IPS DF 6.9 (cell line): ENCODE measurements around the gene AQP10.
"Not testable (repeated sequence)": the region's sequence is repeated elsewhere in the genome, so short reads cannot be mapped to it uniquely, and the experiment has no call there.

Experiments used
- DNase-seq: peaks from one replicate; pipeline ENCODE4 v3.0.0-alpha.2; 2013; ENCODE audit warnings: low read depth, low spot score
- H3K27ac ChIP-seq: one replicate; pipeline ENCODE4 v1.5.1; 2013; ENCODE audit warnings: low read length, control low read depth
- H3K27me3 ChIP-seq: 2 replicates; pipeline ENCODE4 v1.6.1; 2013; ENCODE audit warnings: mild to moderate bottlenecking, low read length; ENCODE audit not compliant: control insufficient read depth, insufficient read depth
- H3K36me3 ChIP-seq: 2 replicates; pipeline ENCODE4 v1.6.1; 2013; ENCODE audit warnings: low read length; ENCODE audit not compliant: control insufficient read depth, insufficient read depth
- H3K4me1 ChIP-seq: 2 replicates; pipeline ENCODE4 v1.6.1; 2013; ENCODE audit warnings: low read length; ENCODE audit not compliant: control insufficient read depth, insufficient read depth
- H3K4me3 ChIP-seq: 2 replicates; pipeline ENCODE4 v1.5.1; 2013; ENCODE audit warnings: mild to moderate bottlenecking, low read length
- H3K9me3 ChIP-seq: 2 replicates; pipeline ENCODE4 v1.6.1; 2013; ENCODE audit warnings: low read length, inconsistent platforms; ENCODE audit not compliant: control insufficient read depth, insufficient read depth
- WGBS: extraction: QIAGEN DNeasy Blood & Tissue Kit; methylation state at CpG from one replicate; pipeline ENCODE4 v1.1.7; 2013; ENCODE audit warnings: mixed read lengths, missing lambda C conversion rate; ENCODE audit not compliant: insufficient read length, insufficient coverage; 5-methylcytosine and 5-hydroxymethylcytosine counted together

AQP10 gene

GRCh38 chr1:154358519-154358918 is 37.6 kb downstream of the AQP10 start:
- H3K4me1 ChIP-seq = no peaks in the 10 kb centered on the region; the same call in 1 of the 2 replicates
- no peaks in the 10 kb centered on the region for H3K36me3 ChIP-seq
- DNase-seq = no peak
- no peaks in the 10 kb centered on the region for H3K27me3 ChIP-seq
- no peak overlapping the region for H3K27ac ChIP-seq
- WGBS = no CpG with 5 or more reads among the region's 8 CpGs
- H3K4me3 ChIP-seq = no peak overlapping the region
- no peaks in the 10 kb centered on the region; the same call in 1 of the 2 replicates for H3K9me3 ChIP-seq

GRCh38 chr1:154360288-154360687 is 39.4 kb downstream of the AQP10 start:
- no peaks in the 10 kb centered on the region; the same call in 1 of the 2 replicates for H3K9me3 ChIP-seq
- no peak for DNase-seq
- H3K4me1 ChIP-seq = no peaks in the 10 kb centered on the region; the same call in 1 of the 2 replicates
- no peaks in the 10 kb centered on the region for H3K27me3 ChIP-seq
- H3K27ac ChIP-seq = no peak overlapping the region
- no peaks in the 10 kb centered on the region for H3K36me3 ChIP-seq
- H3K4me3 ChIP-seq = no peak overlapping the region

- H3K27ac ChIP-seq, DNase-seq, H3K4me1 ChIP-seq, H3K9me3 ChIP-seq, H3K36me3 ChIP-seq, H3K4me3 ChIP-seq, H3K27me3 ChIP-seq: not testable (repeated sequence)
- no CpG with 5 or more reads among the region's 5 CpGs for WGBS
These were observed 40.0 kb downstream of the AQP10 start for GRCh38 chr1:154360881-154361280.

- no CpG with 5 or more reads among the region's 3 CpGs for WGBS
- Histone ChIP-seq H3K9me3 (no peaks in the 10 kb centered on the region; the same call in 1 of the 2 replicates), H3K4me1 (no peaks in the 10 kb centered on the region; the same call in 1 of the 2 replicates), H3K36me3 (no peaks in the 10 kb centered on the region), H3K4me3 (no peak overlapping the region), H3K27me3 (no peaks in the 10 kb centered on the region), H3K27ac (no peak overlapping the region)
- no peak for DNase-seq
These were observed 40.5 kb downstream of the AQP10 start for GRCh38 chr1:154361357-154361756.

GRCh38 chr1:154371436-154371835 is 50.5 kb downstream of the AQP10 start:
- H3K27ac ChIP-seq = no peak overlapping the region
- H3K36me3 ChIP-seq = no peaks in the 10 kb centered on the region
- DNase-seq = no peak
- no peaks in the 10 kb centered on the region for H3K27me3 ChIP-seq
- no peak overlapping the region for H3K4me3 ChIP-seq
- H3K9me3 ChIP-seq = no peaks in the 10 kb centered on the region
- WGBS = no CpG with 5 or more reads among the region's 6 CpGs
- H3K4me1 ChIP-seq = no peaks in the 10 kb centered on the region

GRCh38 chr1:154373777-154374357 is 53.0 kb downstream of the AQP10 start:
- DNase-seq, H3K4me1 ChIP-seq, H3K4me3 ChIP-seq, H3K9me3 ChIP-seq, H3K27me3 ChIP-seq, H3K27ac ChIP-seq, H3K36me3 ChIP-seq: not testable (repeated sequence)
- WGBS = no CpG with 5 or more reads among the region's 7 CpGs
